Endodermal cell (in vitro differentiated cells): ENCODE measurements around the gene PEAK3. TPM values are rescaled to one million over a fixed set of nuclear protein-coding genes. Genes with fewer than 3 reads are reported as not detected.

ENCODE experiments used
- DNase-seq: peaks from one replicate; pipeline ENCODE4 v3.0.0-alpha.2; 2017
- H3K27ac ChIP-seq: 2 replicates; pipeline ENCODE4 v1.5.1; 2013; ENCODE audit warnings: mild to moderate bottlenecking, low read depth, low read length, moderate library complexity
- H3K27me3 ChIP-seq: 2 replicates; pipeline ENCODE4 v1.6.1; 2013; ENCODE audit warnings: mild to moderate bottlenecking, low read length, moderate library complexity; ENCODE audit not compliant: insufficient read depth, control insufficient read depth, poor library complexity, severe bottlenecking
- H3K36me3 ChIP-seq: 2 replicates; pipeline ENCODE4 v1.7.0; 2013; ENCODE audit warnings: mild to moderate bottlenecking, low read length, moderate library complexity; ENCODE audit not compliant: control insufficient read depth, insufficient read depth
- H3K4me1 ChIP-seq: one replicate; pipeline ENCODE4 v1.7.0; 2013; ENCODE audit warnings: low read length; ENCODE audit not compliant: control insufficient read depth, insufficient read depth
- H3K4me3 ChIP-seq: 2 replicates; pipeline ENCODE4 v1.5.1; 2013; ENCODE audit warnings: mild to moderate bottlenecking, low read length, moderate library complexity
- H3K9ac ChIP-seq: 2 replicates; pipeline ENCODE4 v1.6.1; 2013; ENCODE audit warnings: mild to moderate bottlenecking, low read length, moderate library complexity; ENCODE audit not compliant: poor library complexity, severe bottlenecking; ENCODE audit errors: extremely low read depth
- H3K9me3 ChIP-seq: 2 replicates; pipeline ENCODE4 v1.6.1; 2013; ENCODE audit warnings: mild to moderate bottlenecking, low read length, moderate library complexity; ENCODE audit not compliant: control insufficient read depth
- H3K27ac Mint-ChIP-seq: 2 replicates; pipeline ENCODE4 v1.8.0; 2020; ENCODE audit warnings: mixed read lengths
- H3K27me3 Mint-ChIP-seq: 2 replicates; pipeline ENCODE4 v1.8.0; 2021; ENCODE audit warnings: mild to moderate bottlenecking, mixed read lengths; ENCODE audit not compliant: insufficient read depth
- H3K36me3 Mint-ChIP-seq: 2 replicates; pipeline ENCODE4 v1.8.0; 2020; ENCODE audit warnings: low read depth, mixed read lengths
- H3K4me1 Mint-ChIP-seq: 2 replicates; pipeline ENCODE4 v1.8.0; 2020; ENCODE audit warnings: mixed read lengths
- H3K4me3 Mint-ChIP-seq: 2 replicates; pipeline ENCODE4 v1.8.0; 2020; ENCODE audit warnings: mild to moderate bottlenecking, moderate library complexity, mixed read lengths
- H3K9me3 Mint-ChIP-seq: 2 replicates; pipeline ENCODE4 v1.8.0; 2020; ENCODE audit warnings: mild to moderate bottlenecking, mixed read lengths
- WGBS, 2 experiments: methylation state at CpG; one replicate each; pipeline versions ENCODE4 v1.1.5 to v1.1.7; 2013; ENCODE audit warnings: missing lambda C conversion rate in 2 of 2, mixed read lengths in 1 of 2; ENCODE audit not compliant: insufficient coverage in 1 of 2, insufficient read length in 1 of 2; 5-methylcytosine and 5-hydroxymethylcytosine counted together
- total RNA-seq, 2 donors: library from RNA; stranded (reverse); fragmentation: NEBNext Ultra II Directional in 1 of 2; extraction: Animal tissue kit (Norgen Biotek cat#: 25700) in 1 of 2; gene quantifications; 2 replicates in 1 of 2; 3 replicates in 1 of 2; pipeline ENCODE4 v1.2.1, GENCODE V29; 2021
- TF ChIP-seq, protein P1 (sequence below): fragments of 200-600 bp; sonication (generic); conservative IDR thresholded peaks from 2 replicates; pipeline ENCODE4 v1.5.0; 2021; ENCODE audit warnings: antibody characterized with exemption, mild to moderate bottlenecking

Gene PEAK3
- total RNA-seq, 2 donors from 2014 or later, result not detected

DNA sequence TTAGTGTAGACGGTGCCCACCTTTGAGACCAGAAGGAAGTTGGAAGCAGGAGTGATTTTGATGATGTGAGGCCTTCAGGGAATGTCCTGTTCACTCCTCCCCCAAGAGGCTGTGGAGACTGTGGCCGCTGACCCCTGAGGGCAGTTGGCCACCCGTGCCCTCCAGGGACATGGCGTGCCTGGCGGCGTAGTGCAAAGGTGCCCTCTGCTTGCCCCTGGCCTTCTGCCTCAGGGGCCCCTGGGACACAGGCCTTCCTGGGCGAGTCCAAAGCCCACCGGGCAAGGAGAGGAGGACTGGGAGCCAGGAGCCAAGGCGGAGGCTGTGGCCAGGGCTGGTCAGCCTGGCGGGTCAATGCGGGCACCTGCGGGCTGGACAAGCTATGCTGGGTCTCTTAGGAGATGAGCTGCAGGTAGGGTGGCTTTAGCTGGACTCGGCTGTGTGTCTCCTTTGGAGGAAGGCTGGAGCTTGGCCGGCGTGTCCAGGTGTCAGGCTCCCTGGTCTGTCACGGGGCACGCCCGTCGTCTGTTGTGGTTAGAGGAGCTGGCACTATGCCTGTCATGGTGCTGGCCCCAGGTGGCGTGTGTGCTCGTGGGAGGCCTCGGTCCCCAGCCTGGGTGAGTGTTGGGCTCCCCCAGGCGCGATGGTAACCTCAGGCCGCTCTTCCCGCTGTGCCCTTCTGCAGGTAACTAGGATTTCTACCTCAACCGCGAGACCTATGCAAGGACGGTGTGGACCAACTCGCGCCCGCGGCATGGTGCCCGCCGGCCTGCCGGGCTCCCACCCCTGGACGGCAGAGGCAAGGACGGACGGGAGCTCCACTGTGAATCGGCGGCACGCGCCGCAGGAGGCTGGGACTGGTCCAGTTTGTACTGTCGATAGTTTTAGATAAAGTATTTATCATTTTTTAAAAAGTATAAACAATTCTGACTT lies 52.6 kb downstream of the PEAK3 start:
- no peaks in the 10 kb centered on the region for H3K27me3 Mint-ChIP-seq
- H3K9me3 Mint-ChIP-seq, result no peaks in the 10 kb centered on the region

DNA sequence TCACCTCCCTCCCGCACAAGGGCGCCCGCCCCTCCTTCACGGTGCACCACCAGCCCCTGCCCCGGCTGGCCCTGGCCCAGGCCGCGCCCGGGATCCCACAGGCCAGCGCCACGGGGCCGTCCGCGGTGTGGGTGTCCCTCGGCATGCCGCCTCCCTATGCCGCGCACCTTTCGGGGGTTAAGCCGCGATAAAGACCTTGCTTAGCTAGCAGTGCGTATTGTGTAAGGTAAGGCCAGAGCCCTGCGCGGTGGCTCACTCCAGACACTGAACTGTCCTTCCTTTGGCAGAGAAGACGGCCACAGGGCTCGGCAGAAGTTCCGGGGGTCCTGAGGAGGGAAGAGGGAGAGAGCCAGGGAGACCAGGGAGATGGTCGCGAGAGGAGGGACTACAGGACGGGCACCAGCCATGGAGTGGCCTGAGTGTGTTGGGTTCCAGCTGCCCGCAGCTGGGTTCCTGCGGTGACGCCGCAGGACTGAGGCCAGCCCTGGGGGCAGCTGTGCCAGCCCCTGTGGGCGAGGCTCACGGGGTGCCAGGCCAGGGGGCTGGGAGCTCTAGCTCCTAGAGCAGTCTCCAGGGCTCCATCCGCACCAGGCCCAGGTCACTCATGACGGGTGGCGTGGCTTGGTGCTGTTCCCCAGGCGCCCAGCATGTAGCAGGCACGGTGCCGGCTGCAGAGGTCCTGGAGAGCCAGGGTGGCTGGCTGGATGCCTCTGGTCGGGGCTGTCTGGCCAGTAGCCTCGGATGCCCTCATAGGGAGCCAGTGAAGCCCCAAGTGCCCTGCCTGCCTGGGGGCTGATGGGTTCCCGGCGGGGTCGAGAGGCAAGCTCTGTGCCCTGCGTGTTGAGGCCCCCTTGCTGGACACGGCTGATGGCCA lies 53.6 kb downstream of the PEAK3 start:
- Histone ChIP-seq H3K27me3 (no peaks in the 10 kb centered on the region), H3K27ac (no peak overlapping the region), H3K36me3 (peaks cover 18% of the 10 kb centered on the region), H3K9me3 (no peaks in the 10 kb centered on the region), H3K4me1 (no peaks in the 10 kb centered on the region), H3K9ac (no peak overlapping the region), H3K4me3 (no peak overlapping the region)
- Mint-ChIP-seq H3K27me3 (no peaks in the 10 kb centered on the region), H3K9me3 (no peaks in the 10 kb centered on the region), H3K4me3 (no peak overlapping the region), H3K36me3 (peaks cover 40% of the 10 kb centered on the region), H3K4me1 (no peaks in the 10 kb centered on the region), H3K27ac (peak overlapping the region; percentile 52)
- TF ChIP-seq, protein P1, sequence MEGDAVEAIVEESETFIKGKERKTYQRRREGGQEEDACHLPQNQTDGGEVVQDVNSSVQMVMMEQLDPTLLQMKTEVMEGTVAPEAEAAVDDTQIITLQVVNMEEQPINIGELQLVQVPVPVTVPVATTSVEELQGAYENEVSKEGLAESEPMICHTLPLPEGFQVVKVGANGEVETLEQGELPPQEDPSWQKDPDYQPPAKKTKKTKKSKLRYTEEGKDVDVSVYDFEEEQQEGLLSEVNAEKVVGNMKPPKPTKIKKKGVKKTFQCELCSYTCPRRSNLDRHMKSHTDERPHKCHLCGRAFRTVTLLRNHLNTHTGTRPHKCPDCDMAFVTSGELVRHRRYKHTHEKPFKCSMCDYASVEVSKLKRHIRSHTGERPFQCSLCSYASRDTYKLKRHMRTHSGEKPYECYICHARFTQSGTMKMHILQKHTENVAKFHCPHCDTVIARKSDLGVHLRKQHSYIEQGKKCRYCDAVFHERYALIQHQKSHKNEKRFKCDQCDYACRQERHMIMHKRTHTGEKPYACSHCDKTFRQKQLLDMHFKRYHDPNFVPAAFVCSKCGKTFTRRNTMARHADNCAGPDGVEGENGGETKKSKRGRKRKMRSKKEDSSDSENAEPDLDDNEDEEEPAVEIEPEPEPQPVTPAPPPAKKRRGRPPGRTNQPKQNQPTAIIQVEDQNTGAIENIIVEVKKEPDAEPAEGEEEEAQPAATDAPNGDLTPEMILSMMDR, result no peak
- WGBS, 2 experiments, result 96 to 99% methylated on average over 16 to 48 of the region's 48 CpGs
- no peak for DNase-seq

More for the DNA sequence above, 52.6 kb downstream of the PEAK3 start:
- no peak overlapping the region for H3K4me3 ChIP-seq
- TF ChIP-seq, protein P1, result no peak
- 95% methylated on average over 20 to 43 of the region's 45 CpGs for WGBS, 2 experiments
- H3K4me1 Mint-ChIP-seq, result no peaks in the 10 kb centered on the region
- peak overlapping the region; percentile 58 for H3K27ac Mint-ChIP-seq
- no peaks in the 10 kb centered on the region for H3K4me1 ChIP-seq
- H3K9ac ChIP-seq, result no peak overlapping the region
- H3K27me3 ChIP-seq, result no peaks in the 10 kb centered on the region
- peaks cover 37% of the 10 kb centered on the region for H3K36me3 Mint-ChIP-seq
- no peaks in the 10 kb centered on the region for H3K9me3 ChIP-seq
- no peak overlapping the region for H3K4me3 Mint-ChIP-seq
- H3K36me3 ChIP-seq, result peaks cover 27% of the 10 kb centered on the region
- no peak for DNase-seq
- H3K27ac ChIP-seq, result no peak overlapping the region

DNA sequence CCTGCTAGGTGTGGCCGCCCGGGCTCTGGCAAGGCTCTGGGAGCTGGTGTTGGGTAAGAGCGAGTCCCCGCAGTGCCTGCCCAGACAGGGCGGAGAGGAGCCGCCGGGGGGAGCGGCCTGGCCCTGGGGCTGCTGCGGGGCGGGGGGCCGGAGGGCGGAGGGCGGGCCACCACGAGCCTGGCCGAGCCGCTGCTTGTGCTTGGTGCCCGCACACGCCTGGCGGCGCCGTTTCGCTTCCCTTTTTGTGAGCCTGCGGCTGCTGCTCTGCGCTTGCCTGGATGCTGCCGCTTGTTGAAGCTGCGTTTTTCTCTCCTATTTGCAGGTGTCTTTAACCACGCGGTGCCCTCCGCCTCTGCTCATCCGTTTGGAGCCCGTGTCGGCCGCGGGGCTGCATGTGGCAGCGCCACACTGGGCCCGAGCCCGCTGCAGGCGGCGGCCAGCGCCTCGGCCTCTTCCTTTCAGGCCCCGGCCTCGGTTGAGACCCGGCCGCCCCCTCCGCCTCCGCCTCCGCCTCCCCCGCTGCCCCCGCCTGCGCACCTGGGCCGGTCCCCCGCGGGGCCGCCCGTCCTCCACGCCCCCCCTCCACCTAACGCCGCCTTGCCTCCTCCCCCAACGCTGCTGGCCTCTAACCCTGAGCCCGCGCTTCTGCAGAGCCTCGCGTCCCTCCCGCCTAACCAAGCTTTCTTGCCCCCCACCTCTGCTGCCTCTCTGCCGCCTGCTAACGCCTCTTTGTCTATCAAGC lies 54.4 kb downstream of the PEAK3 start:
- H3K4me3 ChIP-seq, result no peak overlapping the region
- no peak for DNase-seq
- 95 to 98% methylated on average over 35 to 67 of the region's 67 CpGs for WGBS, 2 experiments
- H3K4me1 Mint-ChIP-seq, result no peaks in the 10 kb centered on the region
- no peaks in the 10 kb centered on the region for H3K9me3 Mint-ChIP-seq
- TF ChIP-seq, protein P1, result no peak
- no peaks in the 10 kb centered on the region for H3K9me3 ChIP-seq
- H3K9ac ChIP-seq, result no peak overlapping the region
- H3K36me3 Mint-ChIP-seq, result peaks cover 34% of the 10 kb centered on the region
- H3K4me3 Mint-ChIP-seq, result no peak overlapping the region
- H3K36me3 ChIP-seq, result peaks cover 10% of the 10 kb centered on the region
- H3K27me3 ChIP-seq, result no peaks in the 10 kb centered on the region
- H3K27me3 Mint-ChIP-seq, result no peaks in the 10 kb centered on the region
- no peak overlapping the region for H3K27ac ChIP-seq
- H3K27ac Mint-ChIP-seq, result no peak overlapping the region
- H3K4me1 ChIP-seq, result no peaks in the 10 kb centered on the region
